WI38 (cell line): Measurements from ENCODE around the gene FOXO3.

ENCODE experiments used
- H3K4me3 ChIP-seq: 2 replicates; pipeline ENCODE4 v1.5.1; 2011; ENCODE audit warnings: low read depth, mild to moderate bottlenecking, control low read depth, low read length
- CTCF ChIP-seq: IDR thresholded peaks from 2 replicates; pipeline ENCODE4 v1.5.1; 2012; ENCODE audit warnings: low read depth, mild to moderate bottlenecking, control low read depth, low read length

FOXO3 gene

DNA sequence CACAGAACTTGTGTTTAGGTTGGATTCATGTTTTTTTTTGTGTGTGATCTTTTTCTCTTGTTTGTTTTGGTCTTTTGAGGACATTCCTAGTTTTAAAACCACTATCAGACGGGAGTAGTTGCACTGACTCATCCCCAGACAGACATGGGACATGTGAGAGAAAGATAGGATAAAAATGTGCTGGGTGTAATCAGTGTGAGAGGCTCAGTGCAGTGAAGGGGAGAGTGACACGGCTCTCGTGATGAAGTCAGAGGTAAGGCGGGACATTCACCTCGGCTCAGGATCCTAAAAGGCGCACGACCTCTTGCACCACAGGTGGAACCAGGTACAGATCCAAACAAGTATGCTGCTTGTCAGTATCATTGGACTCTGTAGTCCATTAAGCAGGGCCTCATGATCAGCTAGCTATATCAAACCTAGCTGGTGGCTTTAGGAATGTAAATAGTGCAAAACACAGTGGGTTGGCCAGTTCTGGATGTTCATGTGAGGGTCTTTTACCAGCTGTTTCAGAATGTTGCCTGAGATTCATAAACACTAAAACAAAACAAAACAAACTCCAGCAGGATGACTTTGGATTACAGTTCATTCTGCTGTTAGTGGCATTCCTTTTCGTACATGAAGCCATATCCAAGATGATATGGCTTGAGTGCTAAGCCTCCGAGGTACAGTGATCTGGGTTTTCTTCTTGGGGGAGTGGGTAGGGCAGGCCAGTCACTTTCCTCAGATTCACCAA is 18.0 kb downstream of the FOXO3 start:
- no peak for TF ChIP-seq CTCF
- no peak overlapping the region for H3K4me3 ChIP-seq

DNA sequence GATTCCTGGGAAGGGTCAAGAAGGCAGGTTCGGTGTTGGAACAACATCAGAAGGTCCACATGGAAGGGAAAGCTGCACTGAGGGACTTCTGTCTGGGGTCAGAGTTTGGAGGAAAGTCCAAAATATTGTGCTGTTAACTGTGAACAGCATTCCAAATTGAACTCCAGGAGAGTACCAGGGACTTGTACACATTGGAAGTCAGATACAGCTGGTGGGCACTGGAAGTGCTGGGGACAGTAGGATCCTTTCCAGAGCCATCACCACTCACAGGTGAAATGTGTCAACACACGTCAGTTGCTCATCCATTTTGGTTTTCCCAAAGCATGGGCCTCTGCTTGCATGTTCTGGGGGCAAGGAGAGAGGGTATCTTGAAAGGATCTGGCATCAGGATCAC is 18.6 kb downstream of the FOXO3 start:
- no peak overlapping the region for H3K4me3 ChIP-seq
- no peak for TF ChIP-seq CTCF

GRCh38 chr6:108580646-108581045 is 19.9 kb downstream of the FOXO3 start:
- H3K4me3 ChIP-seq, result peak overlapping the region; percentile 50
- TF ChIP-seq CTCF, result no peak

DNA sequence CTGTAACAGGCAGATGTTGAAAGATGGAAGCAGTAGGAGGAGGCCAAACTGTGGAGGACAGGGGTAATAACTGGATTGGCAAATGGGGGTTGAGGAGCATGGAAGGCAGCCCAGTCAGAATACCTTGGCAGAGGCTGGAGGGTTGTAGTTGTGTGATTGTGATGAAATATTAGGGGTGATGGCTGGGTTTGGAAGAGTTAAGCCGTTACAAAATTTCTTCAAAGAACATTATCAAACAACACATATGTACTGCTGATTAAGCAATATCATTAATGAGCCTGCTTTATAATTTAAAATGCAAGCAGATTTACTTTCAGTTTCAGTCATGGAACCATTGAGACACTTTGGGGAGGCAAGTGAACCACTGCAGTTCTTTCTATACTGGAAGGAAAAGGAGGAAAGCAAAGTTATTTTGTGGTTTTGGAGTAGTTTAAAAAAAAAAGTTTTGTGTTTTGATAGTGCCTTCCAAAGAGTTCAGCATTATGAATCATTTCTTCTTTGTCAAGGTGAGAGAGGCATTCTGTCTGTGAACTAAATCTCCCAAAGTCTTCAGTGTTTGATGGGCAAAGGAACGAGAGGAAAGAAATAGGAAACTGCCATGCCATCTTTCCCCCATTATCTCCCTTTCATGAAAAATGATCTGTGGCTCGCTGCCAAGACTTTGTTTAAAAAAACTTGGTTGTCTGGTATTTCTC is 20.7 kb downstream of the FOXO3 start:
- H3K4me3 ChIP-seq, result peak overlapping the region; percentile 50
- TF ChIP-seq CTCF, result no peak

DNA sequence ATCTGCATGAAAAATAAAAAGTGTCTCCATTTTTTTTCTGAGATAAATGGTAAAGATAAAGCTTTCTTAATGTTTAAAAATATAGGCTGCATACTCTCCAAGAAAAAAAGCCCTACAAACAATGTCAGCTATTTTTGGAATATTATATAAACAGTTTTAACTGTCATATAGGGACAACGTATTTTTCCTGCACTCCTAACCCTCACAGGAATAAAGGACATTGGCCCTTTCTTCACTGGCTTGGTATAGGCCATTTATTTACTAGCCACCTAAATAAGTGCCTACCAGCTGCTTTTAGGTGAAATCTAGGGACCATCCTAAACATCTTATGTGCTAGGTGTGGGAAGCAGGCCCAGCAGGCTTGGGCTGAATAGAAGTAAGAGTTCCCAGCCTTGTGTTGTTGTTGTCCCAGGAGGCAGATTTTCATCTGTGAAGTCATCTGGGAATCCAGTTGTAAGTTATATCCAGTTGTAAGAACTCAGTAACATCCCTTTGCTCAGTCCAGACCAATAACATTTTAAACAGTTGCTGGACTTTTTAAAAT is 21.3 kb downstream of the FOXO3 start:
- TF ChIP-seq CTCF, result no peak
- peak overlapping the region; percentile 50; the same call in 1 of the 2 replicates for H3K4me3 ChIP-seq

- H3K4me3 ChIP-seq, result no peak overlapping the region
- no peak for TF ChIP-seq CTCF
Observed at GRCh38 chr6:108582618-108583017, 21.9 kb downstream of the FOXO3 start.

DNA sequence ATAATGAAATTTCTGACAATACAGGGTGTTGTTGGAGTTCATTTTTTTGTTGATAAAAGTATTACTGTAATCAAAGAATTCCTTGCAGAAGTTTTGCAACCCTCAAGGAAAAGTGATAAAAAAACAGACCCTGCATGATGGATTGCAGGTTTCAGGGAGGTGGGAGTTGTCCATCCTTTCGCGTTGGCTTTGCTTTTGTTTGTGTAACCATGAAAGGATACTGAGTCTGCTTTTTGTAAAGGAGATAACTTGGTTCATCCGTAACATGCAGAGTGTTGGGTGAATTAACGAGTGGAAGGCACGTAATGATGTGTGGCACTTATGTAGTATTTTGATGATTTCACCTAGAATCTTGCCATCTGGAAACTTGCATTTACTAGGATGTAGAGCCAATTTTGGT is 23.6 kb downstream of the FOXO3 start:
- no peak overlapping the region for H3K4me3 ChIP-seq
- TF ChIP-seq CTCF, result no peak
